Ovary (tissue), 3 donors: ENCODE measurements around the gene PALLD.

Experiments
- POLR2A ChIP-seq: fragments of 450-650 bp; IDR thresholded peaks from one replicate; pipeline ENCODE4 v1.6.1; 2017; ENCODE audit warnings: antibody characterized with exemption, mild to moderate bottlenecking, moderate library complexity
- TF ChIP-seq, protein P1 (sequence below), 3 donors: fragments of 450-650 bp in 2 of 3; fragments of 200-600 bp in 1 of 3; IDR thresholded peaks; one replicate each; pipeline versions ENCODE4 v1.5.1 to v1.8.0; 2016 to 2022; ENCODE audit warnings: antibody characterized with exemption in 3 of 3, mild to moderate bottlenecking in 1 of 3
- donor health status: DM: no; HTN: no; CAD: no.

DNA sequence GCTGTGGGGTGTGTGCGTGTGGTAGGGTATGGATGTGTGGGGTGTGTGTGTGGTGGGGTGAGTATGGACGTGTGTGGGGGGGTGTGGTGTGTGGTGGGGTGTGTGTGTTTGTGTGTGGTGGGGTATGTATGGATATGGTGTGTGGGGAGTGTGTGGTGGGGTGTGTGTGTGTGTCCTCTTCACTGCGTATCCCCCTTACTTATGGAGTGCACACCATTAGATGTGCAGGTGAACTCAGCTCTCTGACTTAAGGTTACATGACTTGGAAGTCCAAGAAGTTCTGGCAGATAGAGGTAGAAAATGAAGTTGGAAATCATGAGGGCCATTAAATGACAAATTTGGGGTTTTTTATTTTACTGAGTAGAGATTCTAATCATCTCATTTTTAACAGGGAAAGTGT is 182.5 kb downstream of the PALLD start:
- TF ChIP-seq, protein P1, sequence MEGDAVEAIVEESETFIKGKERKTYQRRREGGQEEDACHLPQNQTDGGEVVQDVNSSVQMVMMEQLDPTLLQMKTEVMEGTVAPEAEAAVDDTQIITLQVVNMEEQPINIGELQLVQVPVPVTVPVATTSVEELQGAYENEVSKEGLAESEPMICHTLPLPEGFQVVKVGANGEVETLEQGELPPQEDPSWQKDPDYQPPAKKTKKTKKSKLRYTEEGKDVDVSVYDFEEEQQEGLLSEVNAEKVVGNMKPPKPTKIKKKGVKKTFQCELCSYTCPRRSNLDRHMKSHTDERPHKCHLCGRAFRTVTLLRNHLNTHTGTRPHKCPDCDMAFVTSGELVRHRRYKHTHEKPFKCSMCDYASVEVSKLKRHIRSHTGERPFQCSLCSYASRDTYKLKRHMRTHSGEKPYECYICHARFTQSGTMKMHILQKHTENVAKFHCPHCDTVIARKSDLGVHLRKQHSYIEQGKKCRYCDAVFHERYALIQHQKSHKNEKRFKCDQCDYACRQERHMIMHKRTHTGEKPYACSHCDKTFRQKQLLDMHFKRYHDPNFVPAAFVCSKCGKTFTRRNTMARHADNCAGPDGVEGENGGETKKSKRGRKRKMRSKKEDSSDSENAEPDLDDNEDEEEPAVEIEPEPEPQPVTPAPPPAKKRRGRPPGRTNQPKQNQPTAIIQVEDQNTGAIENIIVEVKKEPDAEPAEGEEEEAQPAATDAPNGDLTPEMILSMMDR (IDR thresholded peaks at IDR 0.05), result no peak
- no peak for TF ChIP-seq POLR2A
